ENCODE data around the gene MN1. TPM values are rescaled to one million over a fixed set of nuclear protein-coding genes. Genes with fewer than 3 reads are reported as not detected.

Gene MN1
- polyA plus RNA-seq, 3 donors = 0.06 to 0.38 (median 0.29) TPM

GRCh38 chr22:27843441-27843840 is 41.9 kb upstream of the MN1 start:
- Histone ChIP-seq H3K27me3 (ENCODE audit: control insufficient read depth in 2 of 2, insufficient read depth in 2 of 2, low read length in 2 of 2) (no peaks in the 10 kb centered on the region), H3K4me2 (replicated peaks; ENCODE audit: extremely low read depth, low read length, poor library complexity, severe bottlenecking) (no peak overlapping the region), H3K27ac (ENCODE audit: low read depth in 1 of 2, low read length in 2 of 2) (no peak overlapping the region), H3K79me2 (ENCODE audit: insufficient read depth, low read length) (no peaks in the 10 kb centered on the region), H3K36me3 (replicated peaks in 1 of 2; ENCODE audit: control insufficient read depth in 1 of 2, insufficient read depth in 2 of 2, low read length in 2 of 2) (peaks cover 0 to 28% of the 10 kb centered on the region in 2 donors), H3K9ac (ENCODE audit: insufficient read depth, low read length, poor library complexity, severe bottlenecking) (no peak overlapping the region), H4K20me1 (ENCODE audit: insufficient read depth, low read length) (no peaks in the 10 kb centered on the region), H3K4me1 (ENCODE audit: control insufficient read depth in 1 of 2, insufficient read depth in 2 of 2, low read length in 2 of 2) (no peaks in the 10 kb centered on the region), H3K9me3 (replicated peaks in 1 of 2; ENCODE audit: control insufficient read depth in 1 of 2, insufficient read depth in 1 of 2, low read length in 2 of 2) (no peaks in the 10 kb centered on the region), H2AFZ (ENCODE audit: insufficient read depth, low read depth, low read length, poor library complexity, severe bottlenecking) (no peak overlapping the region), H3K4me3 (replicated peaks in 1 of 3; ENCODE audit: low read depth in 2 of 3, low read length in 3 of 3) (no peak overlapping the region)
- peaks cover 0 to 2% (median 2%) of the 10 kb centered on the region in 3 donors for H3K27me3 Mint-ChIP-seq (ENCODE audit: low read depth in 3 of 3)
- no peaks in the 10 kb centered on the region for H3K4me1 Mint-ChIP-seq
- 100% methylated on average over 3 of the region's 7 CpGs for WGBS (ENCODE audit: insufficient coverage)
- peaks cover 0 to 2% (median 0%) of the 10 kb centered on the region in 7 donors for H3K9me3 Mint-ChIP-seq
- intact Hi-C loops (cut with micrococcal nuclease) = no loop called here
- TF ChIP-seq CTCF (IDR thresholded peaks at IDR 0.05) = no peak
- DNase-seq = no peak
- H3K36me3 Mint-ChIP-seq = peaks cover 20 to 35% of the 10 kb centered on the region in 2 donors
- H3K27ac Mint-ChIP-seq = peak overlapping the region in 2 of 7 donors; percentile 34 to 77
- H3K4me3 Mint-ChIP-seq = no peak overlapping the region

- Mint-ChIP-seq H3K27ac (peak overlapping the region in 1 of 7 donors; percentile 34), H3K4me3 (no peak overlapping the region), H3K9me3 (peaks cover 0 to 6% (median 2%) of the 10 kb centered on the region in 7 donors), H3K4me1 (no peaks in the 10 kb centered on the region), H3K27me3 (ENCODE audit: low read depth in 3 of 3) (peaks cover 0 to 2% (median 2%) of the 10 kb centered on the region in 3 donors), H3K36me3 (peaks cover 15 to 29% of the 10 kb centered on the region in 2 donors)
- H3K4me1 ChIP-seq (ENCODE audit: control insufficient read depth in 1 of 2, insufficient read depth in 2 of 2, low read length in 2 of 2) = no peaks in the 10 kb centered on the region
- H3K4me2 ChIP-seq (replicated peaks; ENCODE audit: extremely low read depth, low read length, poor library complexity, severe bottlenecking) = no peak overlapping the region
- TF ChIP-seq CTCF (IDR thresholded peaks at IDR 0.05) = no peak
- no peak overlapping the region for H2AFZ ChIP-seq (ENCODE audit: insufficient read depth, low read depth, low read length, poor library complexity, severe bottlenecking)
- H3K27me3 ChIP-seq (ENCODE audit: control insufficient read depth in 2 of 2, insufficient read depth in 2 of 2, low read length in 2 of 2) = no peaks in the 10 kb centered on the region
- no peaks in the 10 kb centered on the region for H4K20me1 ChIP-seq (ENCODE audit: insufficient read depth, low read length)
- DNase-seq = no peak
- peaks cover 0 to 22% of the 10 kb centered on the region in 2 donors for H3K36me3 ChIP-seq (replicated peaks in 1 of 2; ENCODE audit: control insufficient read depth in 1 of 2, insufficient read depth in 2 of 2, low read length in 2 of 2)
- peaks cover 0 to 2% of the 10 kb centered on the region in 2 donors for H3K9me3 ChIP-seq (replicated peaks in 1 of 2; ENCODE audit: control insufficient read depth in 1 of 2, insufficient read depth in 1 of 2, low read length in 2 of 2)
- H3K9ac ChIP-seq (ENCODE audit: insufficient read depth, low read length, poor library complexity, severe bottlenecking) = no peak overlapping the region
- no peaks in the 10 kb centered on the region for H3K79me2 ChIP-seq (ENCODE audit: insufficient read depth, low read length)
- intact Hi-C loops (cut with micrococcal nuclease) = no loop called here
- H3K4me3 ChIP-seq (replicated peaks in 1 of 3; ENCODE audit: low read depth in 2 of 3, low read length in 3 of 3) = no peak overlapping the region
- 98% methylated on average over 12 of the region's 15 CpGs for WGBS (ENCODE audit: insufficient coverage)
- no peak overlapping the region for H3K27ac ChIP-seq (ENCODE audit: low read depth in 1 of 2, low read length in 2 of 2)
Measured at GRCh38 chr22:27842669-27843431, 41.3 kb upstream of the MN1 start.

Data from CD14-positive monocyte (primary cell).